GM12878 (cell line): ENCODE results near the gene ACTR2. TPM values are rescaled to one million over a fixed set of nuclear protein-coding genes. Genes with fewer than 3 reads are reported as not detected.
A peak's percentile ranks its signal among the peaks of the same experiment; 100 is the strongest.

ENCODE experiments used
- ATAC-seq: fragments of 200-7000 bp; cut with Tn5 transposase; 3 replicates; pipeline ENCODE4 v1.9.1; 2020; ENCODE audit warnings: mild to moderate bottlenecking, moderate library complexity
- BruUV-seq: library from RNA; stranded (reverse); fragments of 400-500 nt; replicated peaks from 2 replicates; lab custom pipeline; 2021; lab: Mats Ljungman, UMichigan
- CTCF ChIA-PET: fragments of 300-600 bp; sonication (Branson Sonifier 250); formaldehyde crosslinking; extraction: SDS; loops from one replicate; lab custom pipeline; 2021; ENCODE audit warnings: inconsistent platforms; lab: Yijun Ruan, JAX
- POLR2A ChIA-PET: fragments of 350-600 bp; formaldehyde crosslinking; extraction: SDS; loops from one replicate; lab custom pipeline; 2021; ENCODE audit warnings: inconsistent platforms; lab: Charles Lee
- RAD21 ChIA-PET: fragments of 300-600 bp; sonication (Branson Sonifier 250); formaldehyde crosslinking; loops from one replicate; lab custom pipeline; 2023; ENCODE audit warnings: antibody characterized with exemption; ENCODE audit not compliant: unreplicated experiment; lab: Charles Lee
- SMC1A ChIA-PET: fragments of 300-600 bp; sonication (Branson Sonifier 250); formaldehyde crosslinking; loops from one replicate; lab custom pipeline; 2023; ENCODE audit not compliant: unreplicated experiment, uncharacterized antibody; lab: Charles Lee
- DNase-seq: peaks from one replicate; pipeline ENCODE4 v3.0.0-alpha.2; 2011; ENCODE audit warnings: low read depth, low spot score
- FAIRE-seq: peaks from 3 replicates; lab custom pipeline; 2011; peaks lifted over from hg19 to GRCh38; lab: Jason Lieb, UNC
- H2AFZ ChIP-seq: 2 replicates; pipeline ENCODE4 v1.6.0; 2011; ENCODE audit warnings: low read depth, low read length, control low read depth; ENCODE audit not compliant: control insufficient read depth
- H3K27ac ChIP-seq: 2 replicates; pipeline ENCODE4 v1.5.1; 2011; ENCODE audit warnings: control low read depth; ENCODE audit not compliant: control insufficient read depth, insufficient read depth
- H3K27me3 ChIP-seq, 2 experiments: replicated peaks in 1 of 2; 2 replicates each; pipeline versions ENCODE4 v1.6.0 to v1.6.1; 2011; ENCODE audit warnings: low read length in 1 of 2; ENCODE audit not compliant: control insufficient read depth in 2 of 2, insufficient read depth in 2 of 2
- H3K36me3 ChIP-seq, 2 experiments: 2 replicates each; pipeline ENCODE4 v1.5.1; 2011; ENCODE audit warnings: low read length in 1 of 2; ENCODE audit not compliant: control insufficient read depth in 2 of 2, insufficient read depth in 2 of 2
- H3K4me1 ChIP-seq: 2 replicates; pipeline ENCODE4 v1.6.1; 2011; ENCODE audit warnings: mild to moderate bottlenecking, low read length, moderate library complexity, mixed read lengths; ENCODE audit not compliant: control insufficient read depth, insufficient read depth
- H3K4me2 ChIP-seq: 2 replicates; pipeline ENCODE4 v1.6.0; 2011; ENCODE audit warnings: control low read depth; ENCODE audit not compliant: control insufficient read depth, insufficient read depth
- H3K4me3 ChIP-seq: fragments of 200-600 bp; sonication (generic); 2 replicates; pipeline ENCODE4 v1.5.1; 2016
- H3K79me2 ChIP-seq: 2 replicates; pipeline ENCODE4 v1.6.0; 2011; ENCODE audit warnings: low read length; ENCODE audit not compliant: control insufficient read depth, insufficient read depth
- H3K9ac ChIP-seq: 2 replicates; pipeline ENCODE4 v1.8.0; 2011; ENCODE audit warnings: low read length, control low read depth, mixed read lengths; ENCODE audit not compliant: control insufficient read depth, insufficient read depth
- H3K9me3 ChIP-seq: replicated peaks from 3 replicates; pipeline ENCODE4 v1.5.1; 2011; ENCODE audit warnings: mild to moderate bottlenecking, low read length; ENCODE audit not compliant: control insufficient read depth, insufficient read depth
- H4K20me1 ChIP-seq: 2 replicates; pipeline ENCODE4 v1.6.0; 2011; ENCODE audit not compliant: control insufficient read depth, insufficient read depth
- ATF7 ChIP-seq: fragments of 450-650 bp; IDR thresholded peaks from 2 replicates; pipeline ENCODE4 v1.6.1; 2016; ENCODE audit warnings: low read depth, mild to moderate bottlenecking
- CBX5 ChIP-seq: sonication (generic); IDR thresholded peaks from 2 replicates; pipeline ENCODE4 v1.6.1; 2016; ENCODE audit warnings: low read depth, moderate library complexity, mild to moderate bottlenecking, inconsistent platforms
- CHD4 ChIP-seq: fragments of 200-600 bp; sonication (generic); IDR thresholded peaks from 2 replicates; pipeline ENCODE4 v1.6.1; 2016; ENCODE audit warnings: mild to moderate bottlenecking
- DPF2 ChIP-seq: fragments of 450-650 bp; IDR thresholded peaks from 2 replicates; pipeline ENCODE4 v1.6.1; 2017; ENCODE audit warnings: mild to moderate bottlenecking
- E2F4 ChIP-seq: IDR thresholded peaks from 2 replicates; pipeline ENCODE4 v1.6.1; 2012; ENCODE audit warnings: low read depth, low read length, improper control_type of control experiment
- E4F1 ChIP-seq: fragments of 450-650 bp; IDR thresholded peaks from 2 replicates; pipeline ENCODE4 v1.6.1; 2018; ENCODE audit warnings: borderline replicate concordance, mild to moderate bottlenecking; ENCODE audit not compliant: partially characterized antibody
- EGR1 ChIP-seq, 2 experiments: IDR thresholded peaks; 1 replicate in 1 of 2; 2 replicates in 1 of 2; pipeline ENCODE4 v1.6.1; 2011 to 2012; ENCODE audit warnings: low read depth in 2 of 2, low read length in 2 of 2, borderline replicate concordance in 1 of 2, mild to moderate bottlenecking in 1 of 2, moderate library complexity in 1 of 2
- ETV6 ChIP-seq, 2 experiments: fragments of 450-650 bp in 1 of 2; IDR thresholded peaks in 1 of 2; conservative IDR thresholded peaks in 1 of 2; 2 replicates each; pipeline ENCODE4 v1.6.1; 2014; ENCODE audit warnings: antibody characterized with exemption in 1 of 2, borderline replicate concordance in 1 of 2, low read depth in 1 of 2, mild to moderate bottlenecking in 1 of 2, moderate library complexity in 1 of 2
- JUNB ChIP-seq: IDR thresholded peaks from 2 replicates; pipeline ENCODE4 v1.6.1; 2016; ENCODE audit warnings: antibody characterized with exemption, mild to moderate bottlenecking
- LARP7 ChIP-seq: fragments of 450-650 bp; IDR thresholded peaks from 2 replicates; pipeline ENCODE4 v1.6.1; 2017; ENCODE audit warnings: mild to moderate bottlenecking
- NBN ChIP-seq: fragments of 450-650 bp; IDR thresholded peaks from 2 replicates; pipeline ENCODE4 v1.6.1; 2016
- PBX3 ChIP-seq: IDR thresholded peaks from 2 replicates; pipeline ENCODE4 v1.6.1; 2011; ENCODE audit warnings: mild to moderate bottlenecking, low read depth, low read length, moderate library complexity; ENCODE audit not compliant: insufficient replicate concordance
- RUNX3 ChIP-seq: IDR thresholded peaks from 2 replicates; pipeline ENCODE4 v1.6.1; 2012; ENCODE audit warnings: low read length, inconsistent platforms
- SPI1 ChIP-seq: IDR thresholded peaks from 2 replicates; pipeline ENCODE4 v1.6.1; 2011; ENCODE audit warnings: low read depth, mild to moderate bottlenecking, low read length, moderate library complexity, borderline replicate concordance; ENCODE audit not compliant: insufficient read depth
- SUZ12 ChIP-seq: fragments of 200-600 bp; sonication (generic); IDR thresholded peaks from one replicate; pipeline ENCODE4 v1.6.1; 2018; ENCODE audit warnings: antibody characterized with exemption, mild to moderate bottlenecking; ENCODE audit not compliant: unreplicated experiment
- TCF7 ChIP-seq: IDR thresholded peaks from 2 replicates; pipeline ENCODE4 v1.6.1; 2014; ENCODE audit warnings: antibody characterized with exemption, borderline replicate concordance
- WGBS: methylation state at CpG from one replicate; pipeline ENCODE4 v1.1.6; 2016; ENCODE audit warnings: low lambda C conversion rate; ENCODE audit not compliant: insufficient replicate concordance, insufficient coverage; ENCODE audit errors: missing lambda C conversion rate; 5-methylcytosine and 5-hydroxymethylcytosine counted together
- in situ Hi-C: fragments of 300-500 bp; cut with MboI; formaldehyde crosslinking; loops from 9 replicates; pipeline ENCODE4 v1.14.3; 2018; ENCODE audit warnings: mixed read lengths
- intact Hi-C: fragments of 100-400 bp; cut with micrococcal nuclease; formaldehyde crosslinking; loops from one replicate; pipeline ENCODE4 v1.14.2; 2022; ENCODE audit not compliant: unreplicated experiment
- polyA plus RNA-seq, 11 experiments: library from polyadenylated mRNA; depleted of rRNA in 4 of 11; unstranded in 6 of 11; stranded (reverse) in 5 of 11; fragments of >200 nt; fragmentation: Nextera tagmentation in 4 of 11; fragmentation: Illumina TruSeq in 1 of 11; extraction: Ambion mirVana in 4 of 11; extraction: Trizol in 1 of 11; gene quantifications; 1 replicate in 1 of 11; 2 replicates in 10 of 11; pipeline versions ENCODE4 v1.2.1 to v1.2.3, GENCODE V29; 2011 to 2016; ENCODE audit warnings: inconsistent platforms in 2 of 11, missing spikeins in 2 of 11, low read depth in 1 of 11
- total RNA-seq, 4 experiments: library from RNA; depleted of rRNA in 3 of 4; stranded (reverse); fragments of >200 nt in 3 of 4; fragmentation: Illumina TruSeq in 1 of 4; extraction: Trizol in 1 of 4; gene quantifications; 2 replicates each; pipeline versions ENCODE4 v1.2.1 to v1.2.3, GENCODE V29; 2013 to 2021
- TF ChIP-seq, protein P1 (sequence below): IDR thresholded peaks from 2 replicates; pipeline ENCODE4 v1.6.1; 2012; ENCODE audit warnings: mild to moderate bottlenecking, low read depth, low read length

ACTR2 gene
- total and polyA plus RNA-seq, 10 of the 15 experiments (the other 5 are each of a cell fraction or from before 2014, with no cell fraction given): 94.2 to 401 (median 195) TPM

DNA sequence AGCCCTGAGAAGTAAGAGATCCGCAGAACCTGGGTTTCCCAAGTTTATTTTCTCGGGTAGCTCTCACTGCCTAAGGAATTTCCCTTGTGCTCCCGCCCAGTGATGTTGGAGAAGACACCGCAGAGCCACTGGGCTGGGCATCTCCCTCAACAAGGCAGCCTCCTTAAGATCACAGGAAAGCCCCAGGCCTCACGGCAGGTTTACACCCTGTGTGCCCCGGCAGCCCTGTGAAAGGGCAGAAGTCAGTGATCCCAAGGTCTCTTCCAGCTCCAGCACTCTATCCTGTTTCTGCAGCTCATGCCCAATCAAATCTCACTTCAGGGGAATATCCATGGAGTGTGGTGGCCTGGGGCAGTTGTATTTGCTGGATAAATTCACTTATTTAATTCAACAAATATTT, 66.5 kb downstream of the ACTR2 start:
- CTCF ChIA-PET: interaction anchor here (0.7 to 2.6 kb wide), 4 partner anchors 11 to 73 kb away, joined by 3 to 8 read pairs (median 4); no protein-coding TSS in a partner anchor
- WGBS: 49% methylated on average over 6 of the region's 6 CpGs
- TF ChIP-seq, protein P1, sequence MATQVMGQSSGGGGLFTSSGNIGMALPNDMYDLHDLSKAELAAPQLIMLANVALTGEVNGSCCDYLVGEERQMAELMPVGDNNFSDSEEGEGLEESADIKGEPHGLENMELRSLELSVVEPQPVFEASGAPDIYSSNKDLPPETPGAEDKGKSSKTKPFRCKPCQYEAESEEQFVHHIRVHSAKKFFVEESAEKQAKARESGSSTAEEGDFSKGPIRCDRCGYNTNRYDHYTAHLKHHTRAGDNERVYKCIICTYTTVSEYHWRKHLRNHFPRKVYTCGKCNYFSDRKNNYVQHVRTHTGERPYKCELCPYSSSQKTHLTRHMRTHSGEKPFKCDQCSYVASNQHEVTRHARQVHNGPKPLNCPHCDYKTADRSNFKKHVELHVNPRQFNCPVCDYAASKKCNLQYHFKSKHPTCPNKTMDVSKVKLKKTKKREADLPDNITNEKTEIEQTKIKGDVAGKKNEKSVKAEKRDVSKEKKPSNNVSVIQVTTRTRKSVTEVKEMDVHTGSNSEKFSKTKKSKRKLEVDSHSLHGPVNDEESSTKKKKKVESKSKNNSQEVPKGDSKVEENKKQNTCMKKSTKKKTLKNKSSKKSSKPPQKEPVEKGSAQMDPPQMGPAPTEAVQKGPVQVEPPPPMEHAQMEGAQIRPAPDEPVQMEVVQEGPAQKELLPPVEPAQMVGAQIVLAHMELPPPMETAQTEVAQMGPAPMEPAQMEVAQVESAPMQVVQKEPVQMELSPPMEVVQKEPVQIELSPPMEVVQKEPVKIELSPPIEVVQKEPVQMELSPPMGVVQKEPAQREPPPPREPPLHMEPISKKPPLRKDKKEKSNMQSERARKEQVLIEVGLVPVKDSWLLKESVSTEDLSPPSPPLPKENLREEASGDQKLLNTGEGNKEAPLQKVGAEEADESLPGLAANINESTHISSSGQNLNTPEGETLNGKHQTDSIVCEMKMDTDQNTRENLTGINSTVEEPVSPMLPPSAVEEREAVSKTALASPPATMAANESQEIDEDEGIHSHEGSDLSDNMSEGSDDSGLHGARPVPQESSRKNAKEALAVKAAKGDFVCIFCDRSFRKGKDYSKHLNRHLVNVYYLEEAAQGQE: no peak
- TF ChIP-seq PBX3 (no peak), JUNB (no peak), CHD4 (no peak), DPF2 (no peak), NBN (no peak), LARP7 (no peak), SUZ12 (no peak), ETV6 (conservative IDR thresholded peaks at IDR 0.05 in 1 of 2, IDR thresholded peaks at IDR 0.05 in 1 of 2; ENCODE audit: borderline replicate concordance in 1 of 2, low read depth in 1 of 2) (no peak), SPI1 (no peak), ATF7 (no peak), E2F4 (no peak), CBX5 (no peak), EGR1 (IDR thresholded peaks at IDR 0.05; ENCODE audit: borderline replicate concordance in 1 of 2, low read depth in 2 of 2, low read length in 2 of 2) (no peak), E4F1 (no peak), TCF7 (no peak), RUNX3 (no peak)

More for the DNA sequence above, 66.5 kb downstream of the ACTR2 start:
- DNase-seq: no peak
- peaks cover 8% of the 10 kb centered on the region for H3K4me1 ChIP-seq
- no peaks in the 10 kb centered on the region for H3K9me3 ChIP-seq
- H4K20me1 ChIP-seq: no peaks in the 10 kb centered on the region
- H3K4me3 ChIP-seq: no peak overlapping the region
- no peaks in the 10 kb centered on the region for H3K36me3 ChIP-seq
- RAD21 ChIA-PET: interaction anchor here (0.9 kb wide), 1 partner anchor 30 kb away, joined by 3 read pairs; no protein-coding TSS in a partner anchor
- no TSS peak for BruUV-seq
- no peak for FAIRE-seq
- H3K27me3 ChIP-seq: peaks cover 0 to 2% of the 10 kb centered on the region in 2 experiments; a peak in 1 of 4 replicates
- SMC1A ChIA-PET: interaction anchor here (1.0 to 2.3 kb wide), 2 partner anchors 11 to 254 kb away, joined by 3 to 7 read pairs; no protein-coding TSS in a partner anchor
- 0 out of 3 replicates have a peak, but pooled peaks have one; percentile 20 for ATAC-seq
- no peak overlapping the region for H3K27ac ChIP-seq
- POLR2A ChIA-PET: interaction anchor here (0.7 kb wide), 2 partner anchors 51 to 425 kb away, joined by 3 to 5 read pairs; no protein-coding TSS in a partner anchor
- H3K79me2 ChIP-seq: no peaks in the 10 kb centered on the region
- no peak overlapping the region for H3K4me2 ChIP-seq
- H3K9ac ChIP-seq: no peak overlapping the region
- in situ Hi-C loops (no loop called here), intact Hi-C loops (no loop called here)
- no peak overlapping the region for H2AFZ ChIP-seq
